ENCODE results near the gene NEK4. TPM values are rescaled to one million over a fixed set of nuclear protein-coding genes. Genes with fewer than 3 reads are reported as not detected.
A peak's percentile ranks its signal among the peaks of the same experiment; 100 is the strongest.

NEK4 gene
- total and polyA plus RNA-seq, 2 of the 13 experiments (the other 11 are each of a cell fraction or from before 2014, with no cell fraction given) = 16.5 to 38.0 TPM

DNA sequence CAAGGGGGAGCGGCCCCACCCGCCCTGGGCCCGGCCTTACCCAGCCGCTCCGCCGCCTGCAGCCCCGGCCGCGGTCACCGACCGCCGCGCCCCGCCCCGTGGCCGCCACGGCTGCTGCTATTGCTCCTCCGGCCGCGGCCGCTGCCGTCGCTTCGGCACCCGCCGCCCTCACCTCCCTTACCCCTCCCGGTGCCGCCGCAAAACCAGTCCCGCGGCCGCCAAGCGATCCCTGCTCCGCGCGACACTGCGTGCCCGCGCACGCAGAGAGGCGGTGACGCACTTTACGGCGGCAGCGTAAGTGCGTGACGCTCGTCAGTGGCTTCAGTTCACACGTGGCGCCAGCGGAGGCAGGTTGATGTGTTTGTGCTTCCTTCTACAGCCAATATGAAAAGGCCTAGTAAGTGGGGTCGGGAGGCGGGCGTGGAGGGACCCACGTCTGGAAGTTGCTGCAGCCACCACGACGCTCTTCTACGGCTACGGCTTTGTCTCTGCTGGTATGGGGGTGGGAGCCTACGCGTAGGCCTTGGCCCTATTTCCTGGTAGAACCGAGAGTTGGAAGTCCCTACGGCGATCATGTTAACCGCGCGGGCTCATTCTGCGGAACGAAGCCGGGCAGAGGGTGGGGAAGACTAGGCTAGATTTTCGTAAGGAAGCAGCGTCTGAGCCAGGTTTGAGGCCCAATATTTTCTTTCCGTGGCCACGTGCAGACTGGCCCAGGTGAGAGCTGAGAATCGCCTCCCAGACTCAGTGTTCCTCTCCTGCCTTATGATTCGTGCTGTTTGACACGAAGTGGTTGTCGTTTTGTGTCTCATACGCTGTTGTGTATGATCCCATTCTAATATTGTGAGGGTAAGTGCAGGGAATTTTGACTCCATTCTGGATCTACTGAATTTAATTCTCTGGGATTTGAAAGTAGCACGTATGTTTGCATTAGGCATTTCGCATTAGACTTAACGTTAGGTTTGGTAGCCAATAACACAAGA lies 84.7 kb downstream of the NEK4 start, which contains the start of the genes GNL3 and PBRM1:
Gene GNL3 (plus strand): TSS at position 324 of the 983 bp plus-strand sequence. CDS start 61 bp downstream, at position 385.
Gene PBRM1 (minus strand): TSS at position 205 of the 983 bp plus-strand sequence.
- CTCF ChIA-PET (ENCODE audit: low intra/inter-chr PET ratio, low total read pairs) = no interaction called here
- intact Hi-C loops (cut with micrococcal nuclease; ENCODE audit: unreplicated experiment) = no loop called here
- no peaks in the 10 kb centered on the region; a peak in 1 of 5 replicates for H3K27me3 ChIP-seq (ENCODE audit: control insufficient read depth in 1 of 2, insufficient read depth in 2 of 2, low read length in 2 of 2)
- no peak within 1 kb of the TSS for H2AFZ ChIP-seq (ENCODE audit: low read length)
- POLR2A ChIA-PET = interaction anchor here (4.5 to 12.6 kb wide), 2 partner anchors 10 to 19 kb away, joined by 18 to 118 read pairs; partner anchors contain the start of genes GLT8D1 and SPCS1
- peaks cover 18 to 38% of the 10 kb centered on the region in 2 experiments for H3K36me3 ChIP-seq (replicated peaks in 1 of 2; ENCODE audit: control insufficient read depth in 1 of 2, insufficient read depth in 2 of 2, low read length in 2 of 2)
- H3K79me2 ChIP-seq (ENCODE audit: insufficient read depth, low read length) = peaks cover 76% of the 10 kb centered on the region
- in situ Hi-C loops (cut with HindIII; ENCODE audit: extremely low pct_ligation_motif_present, low pct_unique_long_range_greater_than_20kb) = loop anchor here (10.0 kb wide), 1 partner anchor 231 kb away; the partner anchor contains the start of genes NISCH and TNNC1
- peak within 1 kb of the TSS; percentile 94 for H3K4me2 ChIP-seq (ENCODE audit: low read depth, low read length)
- peak within 1 kb of the TSS; percentile 99 for H3K9ac ChIP-seq (ENCODE audit: insufficient read depth, low read depth, low read length)
- peak within 1 kb of the TSS; percentile 86 for H3K27ac ChIP-seq (ENCODE audit: extremely low read length, insufficient read depth, low read length)
- peaks cover 13% of the 10 kb centered on the region for H4K20me1 ChIP-seq (ENCODE audit: insufficient read depth, low read length)
- DNase-seq (ENCODE audit: low spot score) (peak; percentile 91), ATAC-seq (peak; percentile 77), FAIRE-seq (peak; percentile 44)
- WGBS (ENCODE audit: low lambda C conversion rate) = under 1% methylated on average over 44 of the region's 82 CpGs
- H3K4me1 ChIP-seq (ENCODE audit: insufficient read depth, low read length) = peaks cover 82% of the 10 kb centered on the region
- BruUV-seq (replicated peaks) = TSS peak; percentile 63
- H3K9me3 ChIP-seq (ENCODE audit: low read length) = no peaks in the 10 kb centered on the region
- peak within 1 kb of the TSS; percentile 79 to 96 (median 84) for H3K4me3 ChIP-seq (replicated peaks in 1 of 3; ENCODE audit: insufficient read depth in 1 of 3, low read depth in 2 of 3, low read length in 3 of 3)
- TF ChIP-seq, protein P1, sequence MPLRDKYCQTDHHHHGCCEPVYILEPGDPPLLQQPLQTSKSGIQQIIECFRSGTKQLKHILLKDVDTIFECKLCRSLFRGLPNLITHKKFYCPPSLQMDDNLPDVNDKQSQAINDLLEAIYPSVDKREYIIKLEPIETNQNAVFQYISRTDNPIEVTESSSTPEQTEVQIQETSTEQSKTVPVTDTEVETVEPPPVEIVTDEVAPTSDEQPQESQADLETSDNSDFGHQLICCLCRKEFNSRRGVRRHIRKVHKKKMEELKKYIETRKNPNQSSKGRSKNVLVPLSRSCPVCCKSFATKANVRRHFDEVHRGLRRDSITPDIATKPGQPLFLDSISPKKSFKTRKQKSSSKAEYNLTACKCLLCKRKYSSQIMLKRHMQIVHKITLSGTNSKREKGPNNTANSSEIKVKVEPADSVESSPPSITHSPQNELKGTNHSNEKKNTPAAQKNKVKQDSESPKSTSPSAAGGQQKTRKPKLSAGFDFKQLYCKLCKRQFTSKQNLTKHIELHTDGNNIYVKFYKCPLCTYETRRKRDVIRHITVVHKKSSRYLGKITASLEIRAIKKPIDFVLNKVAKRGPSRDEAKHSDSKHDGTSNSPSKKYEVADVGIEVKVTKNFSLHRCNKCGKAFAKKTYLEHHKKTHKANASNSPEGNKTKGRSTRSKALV (CRISPR knock-in tag; IDR thresholded peaks at IDR 0.05) = 0 out of 2 replicates have a peak, but pooled peaks have one; percentile 18
- TF ChIP-seq, protein P2, sequence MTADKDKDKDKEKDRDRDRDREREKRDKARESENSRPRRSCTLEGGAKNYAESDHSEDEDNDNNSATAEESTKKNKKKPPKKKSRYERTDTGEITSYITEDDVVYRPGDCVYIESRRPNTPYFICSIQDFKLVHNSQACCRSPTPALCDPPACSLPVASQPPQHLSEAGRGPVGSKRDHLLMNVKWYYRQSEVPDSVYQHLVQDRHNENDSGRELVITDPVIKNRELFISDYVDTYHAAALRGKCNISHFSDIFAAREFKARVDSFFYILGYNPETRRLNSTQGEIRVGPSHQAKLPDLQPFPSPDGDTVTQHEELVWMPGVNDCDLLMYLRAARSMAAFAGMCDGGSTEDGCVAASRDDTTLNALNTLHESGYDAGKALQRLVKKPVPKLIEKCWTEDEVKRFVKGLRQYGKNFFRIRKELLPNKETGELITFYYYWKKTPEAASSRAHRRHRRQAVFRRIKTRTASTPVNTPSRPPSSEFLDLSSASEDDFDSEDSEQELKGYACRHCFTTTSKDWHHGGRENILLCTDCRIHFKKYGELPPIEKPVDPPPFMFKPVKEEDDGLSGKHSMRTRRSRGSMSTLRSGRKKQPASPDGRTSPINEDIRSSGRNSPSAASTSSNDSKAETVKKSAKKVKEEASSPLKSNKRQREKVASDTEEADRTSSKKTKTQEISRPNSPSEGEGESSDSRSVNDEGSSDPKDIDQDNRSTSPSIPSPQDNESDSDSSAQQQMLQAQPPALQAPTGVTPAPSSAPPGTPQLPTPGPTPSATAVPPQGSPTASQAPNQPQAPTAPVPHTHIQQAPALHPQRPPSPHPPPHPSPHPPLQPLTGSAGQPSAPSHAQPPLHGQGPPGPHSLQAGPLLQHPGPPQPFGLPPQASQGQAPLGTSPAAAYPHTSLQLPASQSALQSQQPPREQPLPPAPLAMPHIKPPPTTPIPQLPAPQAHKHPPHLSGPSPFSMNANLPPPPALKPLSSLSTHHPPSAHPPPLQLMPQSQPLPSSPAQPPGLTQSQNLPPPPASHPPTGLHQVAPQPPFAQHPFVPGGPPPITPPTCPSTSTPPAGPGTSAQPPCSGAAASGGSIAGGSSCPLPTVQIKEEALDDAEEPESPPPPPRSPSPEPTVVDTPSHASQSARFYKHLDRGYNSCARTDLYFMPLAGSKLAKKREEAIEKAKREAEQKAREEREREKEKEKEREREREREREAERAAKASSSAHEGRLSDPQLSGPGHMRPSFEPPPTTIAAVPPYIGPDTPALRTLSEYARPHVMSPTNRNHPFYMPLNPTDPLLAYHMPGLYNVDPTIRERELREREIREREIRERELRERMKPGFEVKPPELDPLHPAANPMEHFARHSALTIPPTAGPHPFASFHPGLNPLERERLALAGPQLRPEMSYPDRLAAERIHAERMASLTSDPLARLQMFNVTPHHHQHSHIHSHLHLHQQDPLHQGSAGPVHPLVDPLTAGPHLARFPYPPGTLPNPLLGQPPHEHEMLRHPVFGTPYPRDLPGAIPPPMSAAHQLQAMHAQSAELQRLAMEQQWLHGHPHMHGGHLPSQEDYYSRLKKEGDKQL (CRISPR knock-in tag; IDR thresholded peaks at IDR 0.05; ENCODE audit: low read depth) = 0 out of 2 replicates have a peak, but pooled peaks have one; percentile 39
- TF ChIP-seq MYC (CRISPR knock-in tag; IDR thresholded peaks at IDR 0.05; ENCODE audit: borderline replicate concordance) = peak; percentile 100
- TF ChIP-seq, protein P3, sequence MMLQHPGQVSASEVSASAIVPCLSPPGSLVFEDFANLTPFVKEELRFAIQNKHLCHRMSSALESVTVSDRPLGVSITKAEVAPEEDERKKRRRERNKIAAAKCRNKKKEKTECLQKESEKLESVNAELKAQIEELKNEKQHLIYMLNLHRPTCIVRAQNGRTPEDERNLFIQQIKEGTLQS (CRISPR knock-in tag; IDR thresholded peaks at IDR 0.05) = peak; percentile 62
- TF ChIP-seq ETV5 (CRISPR knock-in tag; IDR thresholded peaks at IDR 0.05; ENCODE audit: borderline replicate concordance) = peak; percentile 64
- TF ChIP-seq ATRX (CRISPR knock-in tag; IDR thresholded peaks at IDR 0.05; ENCODE audit: borderline replicate concordance) = no peak
- TF ChIP-seq ZBTB38 (CRISPR knock-in tag; IDR thresholded peaks at IDR 0.05) = peak; percentile 73
- no peak for TF ChIP-seq ZNF251 (CRISPR knock-in tag; IDR thresholded peaks at IDR 0.05)
- TF ChIP-seq, protein P4, sequence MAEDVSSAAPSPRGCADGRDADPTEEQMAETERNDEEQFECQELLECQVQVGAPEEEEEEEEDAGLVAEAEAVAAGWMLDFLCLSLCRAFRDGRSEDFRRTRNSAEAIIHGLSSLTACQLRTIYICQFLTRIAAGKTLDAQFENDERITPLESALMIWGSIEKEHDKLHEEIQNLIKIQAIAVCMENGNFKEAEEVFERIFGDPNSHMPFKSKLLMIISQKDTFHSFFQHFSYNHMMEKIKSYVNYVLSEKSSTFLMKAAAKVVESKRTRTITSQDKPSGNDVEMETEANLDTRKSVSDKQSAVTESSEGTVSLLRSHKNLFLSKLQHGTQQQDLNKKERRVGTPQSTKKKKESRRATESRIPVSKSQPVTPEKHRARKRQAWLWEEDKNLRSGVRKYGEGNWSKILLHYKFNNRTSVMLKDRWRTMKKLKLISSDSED (CRISPR knock-in tag; IDR thresholded peaks at IDR 0.05) = 0 out of 2 replicates have a peak, but pooled peaks have one; percentile 91
- TF ChIP-seq ZSCAN30 (CRISPR knock-in tag; IDR thresholded peaks at IDR 0.05) = no peak
- TF ChIP-seq FOXA3 (CRISPR knock-in tag; IDR thresholded peaks at IDR 0.05) = peak; percentile 77
- peak; percentile 81 for TF ChIP-seq ISL2 (CRISPR knock-in tag; IDR thresholded peaks at IDR 0.05)
- TF ChIP-seq BCL6 (CRISPR knock-in tag; IDR thresholded peaks at IDR 0.05) = peak; percentile 53
- TF ChIP-seq RBFOX2 (IDR thresholded peaks at IDR 0.05; ENCODE audit: low read depth, low read length) = peak; percentile 99

Measured in HepG2 (cell line).